ENCODE data around the gene CPLX1. TPM values are rescaled to one million over a fixed set of nuclear protein-coding genes. Genes with fewer than 3 reads are reported as not detected.

CPLX1 gene
- total RNA-seq, 3 donors from 2014 or later, result 0.16 to 2.6 (median 1.2) TPM

DNA sequence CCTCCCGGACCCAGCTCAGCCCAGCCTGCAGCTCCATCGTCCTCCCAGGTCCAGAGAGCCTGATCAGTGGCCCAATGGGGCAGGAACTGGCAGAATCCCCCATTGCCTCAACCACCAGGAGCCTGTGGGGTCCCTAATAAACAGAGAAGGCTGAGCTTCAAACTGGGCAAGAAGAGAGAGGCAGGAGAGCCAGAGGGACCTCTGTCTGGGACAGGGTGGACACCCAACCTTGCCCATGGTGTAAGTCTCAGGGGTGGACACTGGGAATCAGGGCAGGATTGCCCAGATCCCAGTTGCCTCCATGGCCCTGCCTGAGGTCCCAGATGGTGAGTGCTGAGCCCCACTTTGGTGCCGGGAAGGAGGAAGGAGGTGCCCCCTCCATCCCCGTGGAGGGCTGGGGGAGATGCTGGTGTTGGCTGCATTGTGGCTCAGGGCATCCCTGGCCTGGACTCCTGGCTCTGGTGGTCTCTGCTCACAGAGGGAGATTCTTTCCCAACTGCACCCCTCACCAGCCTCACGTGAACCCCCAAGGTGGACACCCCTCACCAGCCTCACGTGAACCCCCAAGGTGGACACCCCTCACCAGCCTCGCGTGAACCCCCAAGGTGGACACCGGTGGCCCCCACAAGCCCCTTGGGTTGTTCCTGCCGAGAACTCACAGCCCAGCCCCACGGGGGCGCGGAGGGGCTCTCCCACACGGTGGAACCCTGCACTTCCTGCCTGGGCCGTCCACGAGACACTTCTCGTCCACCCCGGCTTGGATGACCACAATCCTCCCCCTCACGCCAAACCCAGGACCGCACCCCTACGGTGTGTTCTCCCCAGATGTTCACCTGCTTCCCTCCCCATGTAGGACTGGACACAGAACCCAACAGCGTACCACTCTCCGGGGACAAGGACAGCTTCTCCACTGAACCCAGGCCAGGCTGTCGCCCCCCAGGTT is 5.4 kb downstream of the CPLX1 start:
- DNase-seq (ENCODE audit: low spot score in 2 of 2), result no peak
- Histone ChIP-seq H3K36me3 (no peaks in the 10 kb centered on the region), H3K27ac (no peak overlapping the region), H3K27me3 (peaks cover 10 to 77% of the 10 kb centered on the region in 2 donors), H3K4me3 (no peak overlapping the region), H3K4me1 (peaks cover 0 to 3% of the 10 kb centered on the region in 2 donors), H3K9me3 (peaks cover 6 to 7% of the 10 kb centered on the region in 2 donors)
- TF ChIP-seq, protein P1, sequence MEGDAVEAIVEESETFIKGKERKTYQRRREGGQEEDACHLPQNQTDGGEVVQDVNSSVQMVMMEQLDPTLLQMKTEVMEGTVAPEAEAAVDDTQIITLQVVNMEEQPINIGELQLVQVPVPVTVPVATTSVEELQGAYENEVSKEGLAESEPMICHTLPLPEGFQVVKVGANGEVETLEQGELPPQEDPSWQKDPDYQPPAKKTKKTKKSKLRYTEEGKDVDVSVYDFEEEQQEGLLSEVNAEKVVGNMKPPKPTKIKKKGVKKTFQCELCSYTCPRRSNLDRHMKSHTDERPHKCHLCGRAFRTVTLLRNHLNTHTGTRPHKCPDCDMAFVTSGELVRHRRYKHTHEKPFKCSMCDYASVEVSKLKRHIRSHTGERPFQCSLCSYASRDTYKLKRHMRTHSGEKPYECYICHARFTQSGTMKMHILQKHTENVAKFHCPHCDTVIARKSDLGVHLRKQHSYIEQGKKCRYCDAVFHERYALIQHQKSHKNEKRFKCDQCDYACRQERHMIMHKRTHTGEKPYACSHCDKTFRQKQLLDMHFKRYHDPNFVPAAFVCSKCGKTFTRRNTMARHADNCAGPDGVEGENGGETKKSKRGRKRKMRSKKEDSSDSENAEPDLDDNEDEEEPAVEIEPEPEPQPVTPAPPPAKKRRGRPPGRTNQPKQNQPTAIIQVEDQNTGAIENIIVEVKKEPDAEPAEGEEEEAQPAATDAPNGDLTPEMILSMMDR (IDR thresholded peaks at IDR 0.05), result no peak
- intact Hi-C loops (cut with DNase I; ENCODE audit: low total_unique reads), result no loop called here

DNA sequence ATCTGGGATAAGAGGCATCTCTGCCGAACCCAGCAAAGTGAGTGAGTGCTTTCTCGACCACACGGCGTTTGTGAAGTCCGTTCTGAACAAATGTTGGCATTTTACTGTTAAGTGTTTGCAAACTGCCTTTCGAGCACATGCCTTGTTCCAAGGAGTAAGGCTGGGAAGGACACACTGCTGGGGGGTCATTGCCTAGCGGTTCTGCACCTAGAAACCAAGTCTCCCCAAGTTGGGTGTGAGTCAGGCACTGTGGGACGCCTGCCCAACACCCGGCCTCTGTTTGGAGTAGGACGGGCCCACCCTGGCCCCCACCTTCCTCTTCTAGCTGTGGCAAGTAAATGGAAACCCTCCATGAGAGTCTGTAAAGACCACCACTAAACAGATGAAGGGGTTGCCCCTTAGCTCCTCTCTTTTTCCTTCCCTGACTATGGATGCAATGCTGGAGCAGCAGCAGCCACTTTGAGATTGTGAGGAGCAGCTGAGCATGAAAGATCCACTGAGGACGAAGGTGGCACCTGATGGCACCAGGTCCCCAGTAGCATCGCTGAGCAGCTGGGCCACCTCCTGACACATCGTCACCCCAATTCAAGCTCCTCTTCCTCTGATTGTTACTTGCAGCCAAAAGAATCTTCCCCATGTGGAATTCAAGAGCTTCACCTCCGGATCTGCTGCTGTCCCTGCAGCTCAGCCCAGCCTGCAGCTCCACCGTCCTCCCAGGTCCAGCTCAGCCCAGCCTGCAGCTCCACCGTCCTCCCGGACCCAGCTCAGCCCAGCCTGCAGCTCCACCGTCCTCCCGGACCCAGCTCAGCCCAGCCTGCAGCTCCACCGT is 6.3 kb downstream of the CPLX1 start:
- no peak for TF ChIP-seq POLR2A (IDR thresholded peaks at IDR 0.05)
- no peak for TF ChIP-seq POLR2AphosphoS5 (IDR thresholded peaks at IDR 0.05)
- TF ChIP-seq, protein P1 (IDR thresholded peaks at IDR 0.05), result no peak
- no peak overlapping the region for H3K4me3 ChIP-seq
- H3K27ac ChIP-seq, result no peak overlapping the region
- H3K36me3 ChIP-seq, result no peaks in the 10 kb centered on the region
- H3K4me1 ChIP-seq, result no peaks in the 10 kb centered on the region
- peaks cover 1 to 71% of the 10 kb centered on the region in 2 donors for H3K27me3 ChIP-seq
- DNase-seq (ENCODE audit: low spot score in 2 of 2), result no peak
- H3K9me3 ChIP-seq, result peaks cover 6 to 7% of the 10 kb centered on the region in 2 donors
- intact Hi-C loops (cut with DNase I; ENCODE audit: low total_unique reads), result no loop called here

DNA sequence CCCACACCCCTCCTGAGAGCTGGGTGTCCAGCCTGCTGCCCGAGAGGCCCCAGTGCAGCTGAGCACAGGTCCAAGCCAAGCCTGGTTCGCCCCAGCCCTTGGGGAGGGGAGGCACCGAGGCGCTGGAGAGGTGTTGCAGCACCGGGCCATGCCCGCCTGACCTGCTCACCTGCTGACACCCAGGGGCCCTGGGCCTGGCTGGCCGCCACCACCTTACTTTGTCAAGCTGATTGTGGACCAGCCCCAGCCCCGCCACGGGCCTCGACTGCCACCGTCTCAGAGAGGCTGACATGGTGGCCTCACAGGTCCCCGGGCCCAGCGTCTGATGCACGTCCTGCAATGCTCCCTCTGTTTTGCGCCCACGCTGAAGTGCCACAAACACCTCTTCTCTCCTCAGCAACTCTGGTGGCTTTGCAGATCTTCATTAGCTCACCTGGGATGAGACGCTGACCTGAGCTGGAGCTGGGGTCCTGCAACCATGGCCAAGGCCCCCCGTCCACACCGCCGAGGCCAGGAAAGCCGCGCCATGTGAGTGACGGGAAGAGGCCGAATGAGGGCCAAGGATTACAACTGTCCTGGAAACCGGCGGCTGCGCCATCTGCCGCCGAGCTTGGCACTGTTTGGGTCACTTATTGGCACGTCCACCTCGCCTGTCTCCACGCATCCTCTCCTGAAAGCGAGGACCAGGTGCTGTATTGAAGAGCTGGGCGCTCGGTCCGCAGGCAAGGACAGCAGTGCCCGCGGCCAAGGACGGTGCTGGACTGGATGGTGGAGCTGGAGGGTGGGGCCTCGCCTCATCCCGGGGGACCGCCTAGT is 7.6 kb downstream of the CPLX1 start:
- no peak overlapping the region for H3K4me3 ChIP-seq

DNA sequence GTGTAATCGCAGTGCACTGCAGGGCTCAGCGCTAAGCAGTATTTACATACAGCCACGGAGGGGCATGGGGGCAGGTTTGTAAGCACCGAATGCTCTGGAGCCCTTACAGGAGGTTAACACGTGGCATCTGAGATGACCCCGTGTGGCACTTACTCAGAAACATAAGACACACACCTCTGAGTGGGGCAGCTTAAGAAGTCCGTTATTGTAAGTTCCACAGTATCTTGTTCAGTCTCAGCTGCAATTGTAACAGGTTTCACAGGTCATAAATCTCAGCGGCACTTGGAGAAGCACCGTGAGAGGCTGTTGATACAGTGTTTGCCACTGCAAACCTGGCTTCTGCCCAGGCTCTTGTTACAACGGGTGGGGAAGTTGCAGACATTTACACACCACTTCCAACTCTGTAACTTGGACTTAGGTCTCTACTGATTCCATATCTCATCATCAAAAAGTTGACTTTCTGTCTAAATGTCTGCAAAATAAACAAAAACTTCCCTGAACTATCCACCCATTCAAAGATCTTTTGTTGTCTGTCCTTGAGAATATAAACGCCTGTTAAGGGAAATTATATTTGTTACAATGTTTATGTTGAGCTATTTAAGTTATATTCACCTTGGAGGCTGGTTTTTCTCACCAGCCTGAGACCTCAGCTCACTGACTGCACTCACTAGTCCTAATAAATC is 10.3 kb downstream of the CPLX1 start:
- DNase-seq (ENCODE audit: low spot score in 2 of 2), result no peak
- no peak overlapping the region for H3K27ac ChIP-seq
- intact Hi-C loops (cut with DNase I; ENCODE audit: low total_unique reads), result no loop called here
- no peaks in the 10 kb centered on the region for H3K36me3 ChIP-seq
- peaks cover 0 to 52% of the 10 kb centered on the region in 2 donors for H3K27me3 ChIP-seq
- H3K4me3 ChIP-seq, result no peak overlapping the region
- TF ChIP-seq, protein P1 (IDR thresholded peaks at IDR 0.05), result no peak
- TF ChIP-seq POLR2A (IDR thresholded peaks at IDR 0.05), result no peak
- TF ChIP-seq POLR2AphosphoS5 (IDR thresholded peaks at IDR 0.05), result no peak
- H3K9me3 ChIP-seq, result peaks cover 6 to 7% of the 10 kb centered on the region in 2 donors
- no peaks in the 10 kb centered on the region for H3K4me1 ChIP-seq

More for the DNA sequence above, 7.6 kb downstream of the CPLX1 start:
- Histone ChIP-seq H3K4me1 (no peaks in the 10 kb centered on the region), H3K9me3 (peaks cover 6 to 7% of the 10 kb centered on the region in 2 donors), H3K36me3 (no peaks in the 10 kb centered on the region), H3K27ac (no peak overlapping the region), H3K27me3 (peaks cover 0 to 71% of the 10 kb centered on the region in 2 donors)
- intact Hi-C loops (cut with DNase I; ENCODE audit: low total_unique reads), result no loop called here
- no peak for DNase-seq (ENCODE audit: low spot score in 2 of 2)
- TF ChIP-seq, protein P1 (IDR thresholded peaks at IDR 0.05), result no peak
- TF ChIP-seq POLR2AphosphoS5 (IDR thresholded peaks at IDR 0.05), result no peak
- TF ChIP-seq POLR2A (IDR thresholded peaks at IDR 0.05), result no peak
